K562 (cell line): Measurements from ENCODE around the gene OSCAR. TPM values are rescaled to one million over a fixed set of nuclear protein-coding genes. Genes with fewer than 3 reads are reported as not detected.

ENCODE experiments used
- ATAC-seq: fragments of 200-7000 bp; cut with Tn5 transposase; 3 replicates; pipeline ENCODE4 v1.9.1; 2020; ENCODE audit warnings: moderate library complexity
- BruUV-seq: library from RNA; stranded (reverse); fragments of 400-500 nt; replicated peaks from 2 replicates; lab custom pipeline; 2021; lab: Mats Ljungman, UMichigan
- CTCF ChIA-PET: fragments of 300-600 bp; formaldehyde crosslinking; extraction: SDS; loops from one replicate; lab custom pipeline; 2021; ENCODE audit warnings: low intra/inter-chr PET ratio; lab: Yijun Ruan, JAX
- POLR2A ChIA-PET: fragments of 300-600, 350-650 bp; sonication (Branson Sonifier 250); formaldehyde crosslinking; extraction: SDS; loops from one replicate; lab custom pipeline; 2021; ENCODE audit warnings: antibody characterized with exemption, inconsistent platforms; lab: Yijun Ruan, JAX
- DNase-seq, 4 experiments: peaks; one replicate each; pipeline versions ENCODE4 v3.0.0 to v3.0.0-alpha.2; 2011 to 2018; ENCODE audit warnings: low spot score in 3 of 4, mixed read lengths in 3 of 4; ENCODE audit errors: extremely low read depth in 1 of 4
- FAIRE-seq: peaks from 2 replicates; lab custom pipeline; 2011; peaks lifted over from hg19 to GRCh38; lab: Jason Lieb, UNC
- H2AFZ ChIP-seq: 2 replicates; pipeline ENCODE4 v1.6.0; 2011; ENCODE audit warnings: low read depth, low read length, control low read depth, inconsistent platforms
- H3K27ac ChIP-seq: fragments of 200-600 bp; 3 replicates; pipeline ENCODE4 v1.8.0; 2011; ENCODE audit warnings: low read depth, mild to moderate bottlenecking, control low read depth, inconsistent platforms, low read length, moderate library complexity, mixed read lengths; ENCODE audit errors: extremely low read depth
- H3K27me3 ChIP-seq, 2 experiments: fragments of 300-600 bp in 1 of 2; 2 replicates in 1 of 2; 3 replicates in 1 of 2; pipeline versions ENCODE4 v1.6.0 to v1.8.0; 2011; ENCODE audit warnings: inconsistent platforms in 2 of 2, low read length in 2 of 2, mild to moderate bottlenecking in 1 of 2, mixed read lengths in 1 of 2, moderate library complexity in 1 of 2; ENCODE audit not compliant: control insufficient read depth in 2 of 2, insufficient read depth in 2 of 2
- H3K36me3 ChIP-seq: fragments of 300-600 bp; 3 replicates; pipeline ENCODE4 v1.8.0; 2011; ENCODE audit warnings: mild to moderate bottlenecking, low read length, inconsistent platforms; ENCODE audit not compliant: control insufficient read depth, insufficient read depth
- H3K4me1 ChIP-seq, 2 experiments: fragments of 200-600 bp in 1 of 2; replicated peaks in 1 of 2; 2 replicates in 1 of 2; 3 replicates in 1 of 2; pipeline versions ENCODE4 v1.5.1 to v1.8.0; 2011; ENCODE audit warnings: inconsistent platforms in 2 of 2, low read length in 2 of 2, mild to moderate bottlenecking in 1 of 2, mixed read lengths in 1 of 2, moderate library complexity in 1 of 2; ENCODE audit not compliant: control insufficient read depth in 2 of 2, insufficient read depth in 2 of 2
- H3K4me2 ChIP-seq: 2 replicates; pipeline ENCODE4 v1.6.1; 2011; ENCODE audit warnings: low read length, control low read depth, inconsistent platforms, mixed read lengths; ENCODE audit not compliant: insufficient read depth
- H3K4me3 ChIP-seq: fragments of 200-600 bp; sonication (generic), shearing (Covaris generic); 2 replicates; pipeline ENCODE4 v1.5.1; 2016; ENCODE audit warnings: control low read depth, inconsistent platforms
- H3K79me2 ChIP-seq: fragments of 200-600 bp; 3 replicates; pipeline ENCODE4 v1.8.0; 2011; ENCODE audit warnings: low read length, inconsistent platforms; ENCODE audit not compliant: control insufficient read depth, insufficient read depth
- H3K9ac ChIP-seq, 2 experiments: 2 replicates each; pipeline versions ENCODE4 v1.6.0 to v1.6.1; 2011; ENCODE audit warnings: low read depth in 2 of 2, low read length in 2 of 2, control low read depth in 1 of 2, inconsistent platforms in 1 of 2, mild to moderate bottlenecking in 1 of 2, mixed read lengths in 1 of 2; ENCODE audit not compliant: insufficient read depth in 1 of 2
- H3K9me1 ChIP-seq: one replicate; pipeline ENCODE4 v1.6.0; 2011; ENCODE audit warnings: inconsistent platforms, mild to moderate bottlenecking, low read length, moderate library complexity; ENCODE audit not compliant: control insufficient read depth, insufficient read depth
- H3K9me3 ChIP-seq: replicated peaks from 2 replicates; pipeline ENCODE4 v1.5.1; 2011; ENCODE audit warnings: low read depth, low read length, inconsistent platforms; ENCODE audit not compliant: control insufficient read depth, insufficient read depth
- H4K20me1 ChIP-seq: replicated peaks from 2 replicates; pipeline ENCODE4 v1.6.1; 2011; ENCODE audit warnings: low read length, inconsistent platforms, mixed read lengths; ENCODE audit not compliant: control insufficient read depth, insufficient read depth
- EP400 ChIP-seq: fragments of 450-650 bp; IDR thresholded peaks from 2 replicates; pipeline ENCODE4 v1.6.1; 2017; ENCODE audit warnings: antibody characterized with exemption, mild to moderate bottlenecking, moderate library complexity
- FOXA1 ChIP-seq: fragments of 450-650 bp; IDR thresholded peaks from 2 replicates; pipeline ENCODE4 v1.6.1; 2016; ENCODE audit warnings: mild to moderate bottlenecking, borderline replicate concordance
- HEY1 ChIP-seq: fragments of 250-450 bp; sonication (Bioruptor Pico); IDR thresholded peaks from 2 replicates; pipeline ENCODE4 v1.5.0; 2020; ENCODE audit warnings: mild to moderate bottlenecking, moderate library complexity, borderline replicate concordance
- KHSRP ChIP-seq: fragments of 450-650 bp; IDR thresholded peaks from 2 replicates; pipeline ENCODE4 v1.6.1; 2017
- NR2C1 ChIP-seq, 2 experiments: fragments of 450-650 bp; IDR thresholded peaks; 2 replicates each; pipeline ENCODE4 v1.6.1; 2017; ENCODE audit warnings: mild to moderate bottlenecking in 2 of 2, antibody characterized with exemption in 1 of 2, inconsistent platforms in 1 of 2, missing compliant biosample characterization in 1 of 2, missing genetic modification characterization in 1 of 2
- POLR2B ChIP-seq: fragments of 450-650 bp; IDR thresholded peaks from 2 replicates; pipeline ENCODE4 v1.6.1; 2018; ENCODE audit warnings: low read depth; ENCODE audit not compliant: partially characterized antibody
- SMAD4 ChIP-seq: fragments of 250-450 bp; sonication (Bioruptor Pico); conservative IDR thresholded peaks from 2 replicates; pipeline ENCODE4 v1.8.0; 2021; ENCODE audit warnings: inconsistent platforms, mild to moderate bottlenecking, moderate library complexity
- SNRNP70 ChIP-seq: fragments of 200-400 bp; formaldehyde crosslinking; optimal IDR thresholded peaks from 2 replicates; pipeline ENCODE3; 2017; ENCODE audit warnings: low read depth, low read length
- SP2 ChIP-seq: IDR thresholded peaks from 2 replicates; pipeline ENCODE4 v1.6.1; 2011; ENCODE audit warnings: mild to moderate bottlenecking, low read depth, low read length, moderate library complexity; ENCODE audit not compliant: poor library complexity, severe bottlenecking; ENCODE audit errors: extremely low read depth
- TOE1 ChIP-seq, 2 experiments: fragments of 450-650 bp in 1 of 2; sonication (generic) in 1 of 2; formaldehyde crosslinking in 1 of 2; IDR thresholded peaks; 2 replicates each; pipeline versions ENCODE4 v1.7.1 to v1.8.0; 2016 to 2022; ENCODE audit warnings: borderline replicate concordance in 2 of 2, mild to moderate bottlenecking in 2 of 2, antibody characterized with exemption in 1 of 2, inconsistent platforms in 1 of 2, low read depth in 1 of 2, missing genetic modification reagents in 1 of 2, moderate library complexity in 1 of 2
- ZNF695 ChIP-seq: fragments of 450-650 bp; formaldehyde crosslinking; IDR thresholded peaks from 2 replicates; pipeline ENCODE4 v1.4.0; 2020; ENCODE audit warnings: mild to moderate bottlenecking, moderate library complexity
- ZZZ3 ChIP-seq: fragments of 450-650 bp; IDR thresholded peaks from 2 replicates; pipeline ENCODE4 v1.6.1; 2016; ENCODE audit warnings: antibody characterized with exemption, mild to moderate bottlenecking, moderate library complexity
- WGBS: fragments of 100-300 bp; shearing (Covaris generic); methylation state at CpG from one replicate; pipeline ENCODE4 v1.1.6; 2016; ENCODE audit warnings: low coverage, mixed read lengths; ENCODE audit not compliant: insufficient coverage; ENCODE audit errors: missing lambda C conversion rate; 5-methylcytosine and 5-hydroxymethylcytosine counted together
- in situ Hi-C: fragments of 300-500 bp; cut with MboI; formaldehyde crosslinking; loops from 4 replicates; pipeline ENCODE4 v1.15.0; 2018; ENCODE audit warnings: inconsistent platforms, mixed read lengths
- intact Hi-C: fragments of 100-400 bp; cut with micrococcal nuclease; formaldehyde crosslinking; loops from 2 replicates; pipeline ENCODE4 v1.14.2; 2022
- polyA plus RNA-seq, 8 experiments: library from polyadenylated mRNA; depleted of rRNA in 4 of 8; stranded (reverse) in 5 of 8; unstranded in 3 of 8; fragments of >200 nt; fragmentation: Nextera tagmentation in 2 of 8; fragmentation: Illumina TruSeq in 1 of 8; extraction: Ambion mirVana in 2 of 8; extraction: Trizol in 1 of 8; gene quantifications; 2 replicates each; pipeline versions ENCODE4 v1.2.1 to v1.2.3, GENCODE V29; 2011 to 2014; ENCODE audit warnings: inconsistent platforms in 1 of 8, missing spikeins in 1 of 8
- total RNA-seq, 7 experiments: library from RNA; depleted of rRNA in 6 of 7; stranded (reverse); fragments of >200 nt in 6 of 7; fragmentation: Illumina TruSeq in 2 of 7; extraction: Trizol in 2 of 7; gene quantifications; 2 replicates each; pipeline versions ENCODE4 v1.2.1 to v1.2.3, GENCODE V29; 2011 to 2021; ENCODE audit warnings: low replicate concordance in 1 of 7
- TF ChIP-seq, protein P1 (sequence below): sonication (generic); formaldehyde crosslinking; IDR thresholded peaks from 2 replicates; pipeline ENCODE4 v1.9.0; 2022; ENCODE audit warnings: mild to moderate bottlenecking, missing genetic modification reagents
- TF ChIP-seq, protein P2 (sequence below): fragments of 250-450 bp; sonication (Bioruptor Pico); IDR thresholded peaks from 2 replicates; pipeline ENCODE4 v1.5.0; 2021; ENCODE audit warnings: mild to moderate bottlenecking, borderline replicate concordance
- TF ChIP-seq, protein P3 (sequence below): sonication (generic); formaldehyde crosslinking; IDR thresholded peaks from 2 replicates; pipeline ENCODE4 v1.4.0; 2020; ENCODE audit warnings: mild to moderate bottlenecking, missing genetic modification reagents
- TF ChIP-seq, protein P4 (sequence below): fragments of 250-450 bp; sonication (Bioruptor Pico); IDR thresholded peaks from 2 replicates; pipeline ENCODE4 v1.5.0; 2021

The OSCAR gene
- total and polyA plus RNA-seq, 9 of the 15 experiments (the other 6 are each of a cell fraction or from before 2014, with no cell fraction given), result 0.09 to 0.62 (median 0.13) TPM; not detected in 5

GRCh38 chr19:54073829-54074228 lies 26.8 kb downstream of the OSCAR start:
- H2AFZ ChIP-seq, result no peak overlapping the region
- no peaks in the 10 kb centered on the region for H3K36me3 ChIP-seq
- TF ChIP-seq, protein P1, sequence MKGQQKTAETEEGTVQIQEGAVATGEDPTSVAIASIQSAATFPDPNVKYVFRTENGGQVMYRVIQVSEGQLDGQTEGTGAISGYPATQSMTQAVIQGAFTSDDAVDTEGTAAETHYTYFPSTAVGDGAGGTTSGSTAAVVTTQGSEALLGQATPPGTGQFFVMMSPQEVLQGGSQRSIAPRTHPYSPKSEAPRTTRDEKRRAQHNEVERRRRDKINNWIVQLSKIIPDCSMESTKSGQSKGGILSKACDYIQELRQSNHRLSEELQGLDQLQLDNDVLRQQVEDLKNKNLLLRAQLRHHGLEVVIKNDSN (CRISPR knock-in tag), result no peak
- TF ChIP-seq, protein P2, sequence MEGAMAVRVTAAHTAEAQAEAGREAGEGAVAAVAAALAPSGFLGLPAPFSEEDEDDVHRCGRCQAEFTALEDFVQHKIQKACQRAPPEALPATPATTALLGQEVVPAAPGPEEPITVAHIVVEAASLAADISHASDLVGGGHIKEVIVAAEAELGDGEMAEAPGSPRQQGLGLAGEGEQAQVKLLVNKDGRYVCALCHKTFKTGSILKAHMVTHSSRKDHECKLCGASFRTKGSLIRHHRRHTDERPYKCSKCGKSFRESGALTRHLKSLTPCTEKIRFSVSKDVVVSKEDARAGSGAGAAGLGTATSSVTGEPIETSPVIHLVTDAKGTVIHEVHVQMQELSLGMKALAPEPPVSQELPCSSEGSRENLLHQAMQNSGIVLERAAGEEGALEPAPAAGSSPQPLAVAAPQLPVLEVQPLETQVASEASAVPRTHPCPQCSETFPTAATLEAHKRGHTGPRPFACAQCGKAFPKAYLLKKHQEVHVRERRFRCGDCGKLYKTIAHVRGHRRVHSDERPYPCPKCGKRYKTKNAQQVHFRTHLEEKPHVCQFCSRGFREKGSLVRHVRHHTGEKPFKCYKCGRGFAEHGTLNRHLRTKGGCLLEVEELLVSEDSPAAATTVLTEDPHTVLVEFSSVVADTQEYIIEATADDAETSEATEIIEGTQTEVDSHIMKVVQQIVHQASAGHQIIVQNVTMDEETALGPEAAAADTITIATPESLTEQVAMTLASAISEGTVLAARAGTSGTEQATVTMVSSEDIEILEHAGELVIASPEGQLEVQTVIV (CRISPR knock-in tag), result no peak
- no peak for TF ChIP-seq KHSRP
- TF ChIP-seq ZZZ3, result no peak
- no peak for TF ChIP-seq SNRNP70
- no peak for TF ChIP-seq HEY1
- no peak for TF ChIP-seq NR2C1 (IDR thresholded peaks at IDR 0.05)
- TF ChIP-seq NR2C1 (tag; IDR thresholded peaks at IDR 0.05), result no peak
- TF ChIP-seq POLR2B, result no peak
- no peak for TF ChIP-seq ZNF695 (CRISPR knock-in tag)
- TF ChIP-seq SMAD4 (CRISPR knock-in tag), result no peak
- no peak for TF ChIP-seq FOXA1
- TF ChIP-seq, protein P3, sequence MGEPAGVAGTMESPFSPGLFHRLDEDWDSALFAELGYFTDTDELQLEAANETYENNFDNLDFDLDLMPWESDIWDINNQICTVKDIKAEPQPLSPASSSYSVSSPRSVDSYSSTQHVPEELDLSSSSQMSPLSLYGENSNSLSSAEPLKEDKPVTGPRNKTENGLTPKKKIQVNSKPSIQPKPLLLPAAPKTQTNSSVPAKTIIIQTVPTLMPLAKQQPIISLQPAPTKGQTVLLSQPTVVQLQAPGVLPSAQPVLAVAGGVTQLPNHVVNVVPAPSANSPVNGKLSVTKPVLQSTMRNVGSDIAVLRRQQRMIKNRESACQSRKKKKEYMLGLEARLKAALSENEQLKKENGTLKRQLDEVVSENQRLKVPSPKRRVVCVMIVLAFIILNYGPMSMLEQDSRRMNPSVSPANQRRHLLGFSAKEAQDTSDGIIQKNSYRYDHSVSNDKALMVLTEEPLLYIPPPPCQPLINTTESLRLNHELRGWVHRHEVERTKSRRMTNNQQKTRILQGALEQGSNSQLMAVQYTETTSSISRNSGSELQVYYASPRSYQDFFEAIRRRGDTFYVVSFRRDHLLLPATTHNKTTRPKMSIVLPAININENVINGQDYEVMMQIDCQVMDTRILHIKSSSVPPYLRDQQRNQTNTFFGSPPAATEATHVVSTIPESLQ (CRISPR knock-in tag), result no peak
- TF ChIP-seq TOE1 (IDR thresholded peaks at IDR 0.05; ENCODE audit: borderline replicate concordance), result no peak
- no peak for TF ChIP-seq TOE1 (CRISPR knock-in tag; IDR thresholded peaks at IDR 0.05; ENCODE audit: borderline replicate concordance, low read depth)
- no peak for TF ChIP-seq EP400
- TF ChIP-seq, protein P4, sequence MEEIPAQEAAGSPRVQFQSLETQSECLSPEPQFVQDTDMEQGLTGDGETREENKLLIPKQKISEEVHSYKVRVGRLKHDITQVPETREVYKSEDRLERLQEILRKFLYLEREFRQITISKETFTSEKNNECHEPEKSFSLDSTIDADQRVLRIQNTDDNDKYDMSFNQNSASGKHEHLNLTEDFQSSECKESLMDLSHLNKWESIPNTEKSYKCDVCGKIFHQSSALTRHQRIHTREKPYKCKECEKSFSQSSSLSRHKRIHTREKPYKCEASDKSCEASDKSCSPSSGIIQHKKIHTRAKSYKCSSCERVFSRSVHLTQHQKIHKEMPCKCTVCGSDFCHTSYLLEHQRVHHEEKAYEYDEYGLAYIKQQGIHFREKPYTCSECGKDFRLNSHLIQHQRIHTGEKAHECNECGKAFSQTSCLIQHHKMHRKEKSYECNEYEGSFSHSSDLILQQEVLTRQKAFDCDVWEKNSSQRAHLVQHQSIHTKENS (CRISPR knock-in tag), result no peak
- TF ChIP-seq SP2, result no peak
- in situ Hi-C loops, result no loop called here
- no TSS peak for BruUV-seq
- ChIA-PET CTCF (no interaction called here), POLR2A (no interaction called here)
- H3K4me3 ChIP-seq, result no peak overlapping the region
- no peak for FAIRE-seq
- intact Hi-C loops, result no loop called here
- H4K20me1 ChIP-seq, result no peaks in the 10 kb centered on the region
- no peak overlapping the region for H3K27ac ChIP-seq
- WGBS, result 3% methylated on average over 10 of the region's 10 CpGs
- H3K79me2 ChIP-seq, result no peaks in the 10 kb centered on the region
- H3K9me3 ChIP-seq, result no peaks in the 10 kb centered on the region
- peak; percentile 65 for ATAC-seq
- H3K27me3 ChIP-seq, result peaks cover 8 to 46% of the 10 kb centered on the region in 2 experiments; a peak in 3 of 5 replicates
- no peaks in the 10 kb centered on the region for H3K4me1 ChIP-seq
- no peak overlapping the region for H3K9ac ChIP-seq
- H3K4me2 ChIP-seq, result no peak overlapping the region
- no peaks in the 10 kb centered on the region for H3K9me1 ChIP-seq
- peak in 3 of 4 experiments; percentile 3 to 14 (median 3) for DNase-seq
